Natural killer cell (primary cell): ENCODE measurements around the gene SNX8. TPM values are rescaled to one million over a fixed set of nuclear protein-coding genes. Genes with fewer than 3 reads are reported as not detected.
"Not testable (repeated sequence)": the region's sequence is repeated elsewhere in the genome, so short reads cannot be mapped to it uniquely, and the experiment has no call there.

Source experiments
- ATAC-seq, 3 donors: fragments of 150-1000 bp in 2 of 3; fragments of 200-7000 bp in 1 of 3; cut with Tn5 transposase; 1 replicate in 1 of 3; 2 replicates in 2 of 3; pipeline ENCODE4 v1.10.0; 2021; ENCODE audit warnings: mild to moderate bottlenecking in 2 of 3, moderate library complexity in 2 of 3
- DNase-seq, 2 donors: peaks; one replicate each; pipeline versions ENCODE4 v3.0.0 to v3.0.0-alpha.2; 2013 to 2021; ENCODE audit warnings: mixed read lengths in 1 of 2
- H3K27ac ChIP-seq: one replicate; pipeline ENCODE4 v1.5.1; 2013; ENCODE audit warnings: mild to moderate bottlenecking, low read length
- H3K27me3 ChIP-seq: one replicate; pipeline ENCODE4 v1.6.1; 2013; ENCODE audit warnings: low read length; ENCODE audit not compliant: control insufficient read depth, insufficient read depth
- H3K36me3 ChIP-seq: one replicate; pipeline ENCODE4 v1.6.1; 2013; ENCODE audit warnings: low read length; ENCODE audit not compliant: control insufficient read depth, insufficient read depth
- H3K4me1 ChIP-seq: one replicate; pipeline ENCODE4 v1.6.1; 2013; ENCODE audit warnings: low read length; ENCODE audit not compliant: control insufficient read depth, insufficient read depth
- H3K4me3 ChIP-seq: one replicate; pipeline ENCODE4 v1.5.1; 2013; ENCODE audit warnings: low read length
- H3K9me3 ChIP-seq: one replicate; pipeline ENCODE4 v1.6.1; 2013; ENCODE audit warnings: low read length; ENCODE audit not compliant: control insufficient read depth, insufficient read depth
- H3K27ac Mint-ChIP-seq, 2 donors: one replicate each; pipeline ENCODE4 v1.8.0; 2022; ENCODE audit warnings: mild to moderate bottlenecking in 2 of 2, mixed read lengths in 2 of 2, moderate library complexity in 1 of 2
- H3K27me3 Mint-ChIP-seq, 2 donors: one replicate each; pipeline ENCODE4 v1.8.0; 2022; ENCODE audit warnings: low read depth in 2 of 2, mixed read lengths in 2 of 2
- H3K36me3 Mint-ChIP-seq: one replicate; pipeline ENCODE4 v1.8.0; 2022; ENCODE audit warnings: mixed read lengths
- H3K4me1 Mint-ChIP-seq, 2 donors: one replicate each; pipeline ENCODE4 v1.8.0; 2022; ENCODE audit warnings: mixed read lengths in 2 of 2
- H3K4me3 Mint-ChIP-seq: one replicate; pipeline ENCODE4 v1.8.0; 2022; ENCODE audit warnings: mild to moderate bottlenecking, moderate library complexity, mixed read lengths
- H3K9me3 Mint-ChIP-seq, 2 donors: one replicate each; pipeline ENCODE4 v1.8.0; 2022; ENCODE audit warnings: mixed read lengths in 2 of 2
- CTCF ChIP-seq: fragments of 200-600 bp; IDR thresholded peaks from one replicate; pipeline ENCODE4 v1.8.0; 2022; ENCODE audit warnings: antibody characterized with exemption
- WGBS: methylation state at CpG from one replicate; pipeline ENCODE4 v1.1.7; 2013; ENCODE audit warnings: missing lambda C conversion rate; ENCODE audit not compliant: insufficient coverage; 5-methylcytosine and 5-hydroxymethylcytosine counted together
- intact Hi-C: fragments of 100-400 bp; cut with micrococcal nuclease; formaldehyde crosslinking; loops from one replicate; pipeline ENCODE4 v1.14.2; 2022
- total RNA-seq, 4 donors: library from RNA; stranded (reverse); fragments of 120-200 nt in 1 of 4; gene quantifications; one replicate each; pipeline versions ENCODE4 v1.2.3 to v1.2.4, GENCODE V29; 2013 to 2022

The SNX8 gene
- total RNA-seq, 3 donors from 2014 or later (not counting 1 experiment from before 2014, with no cell fraction given), result 8.3 to 15.7 (median 12.6) TPM

GRCh38 chr7:2350055-2350454 lies 35.8 kb upstream of the SNX8 start:
- intact Hi-C loops, result loop anchor here (5.0 kb wide), 1 partner anchor 52 kb away; the partner anchor contains the start of gene CHST12
- Histone ChIP-seq H3K4me1 (peaks cover 14% of the 10 kb centered on the region), H3K36me3 (no peaks in the 10 kb centered on the region), H3K27me3 (no peaks in the 10 kb centered on the region), H3K27ac (no peak overlapping the region), H3K9me3 (no peaks in the 10 kb centered on the region), H3K4me3 (no peak overlapping the region)
- no peak for ATAC-seq
- Mint-ChIP-seq H3K9me3 (no peaks in the 10 kb centered on the region), H3K4me3 (no peak overlapping the region), H3K27ac (no peak overlapping the region), H3K27me3 (no peaks in the 10 kb centered on the region), H3K4me1 (peaks cover 12 to 16% of the 10 kb centered on the region in 2 donors), H3K36me3 (no peaks in the 10 kb centered on the region)
- TF ChIP-seq CTCF, result no peak
- 98% methylated on average over 9 of the region's 9 CpGs for WGBS
- DNase-seq, result no peak

- H3K4me3 Mint-ChIP-seq, H3K9me3 Mint-ChIP-seq, H3K4me3 ChIP-seq, H3K27ac Mint-ChIP-seq, H3K36me3 ChIP-seq, H3K9me3 ChIP-seq, H3K4me1 ChIP-seq, H3K27ac ChIP-seq, H3K27me3 ChIP-seq, DNase-seq, H3K4me1 Mint-ChIP-seq, H3K36me3 Mint-ChIP-seq, H3K27me3 Mint-ChIP-seq: not testable (repeated sequence)
- ATAC-seq, result peak in 2 of 3 donors; percentile 18 to 48
- WGBS, result 88% methylated on average over 15 of the region's 15 CpGs
- intact Hi-C loops, result loop anchor here (1.0 to 5.0 kb wide), 3 partner anchors 100 to 768 kb away; partner anchors contain the start of gene MAD1L1
These were observed 33.3 kb upstream of the SNX8 start for GRCh38 chr7:2347351-2348063.

- 97% methylated on average over 20 of the region's 20 CpGs for WGBS
- intact Hi-C loops, result no loop called here
- no peaks in the 10 kb centered on the region for H3K36me3 Mint-ChIP-seq
- Histone ChIP-seq H3K9me3 (no peaks in the 10 kb centered on the region), H3K27me3 (no peaks in the 10 kb centered on the region), H3K4me1 (no peaks in the 10 kb centered on the region), H3K4me3 (no peak overlapping the region), H3K36me3 (no peaks in the 10 kb centered on the region), H3K27ac (no peak overlapping the region)
- TF ChIP-seq CTCF, result no peak
- no peak for DNase-seq
- no peaks in the 10 kb centered on the region for H3K4me1 Mint-ChIP-seq
- H3K27me3 Mint-ChIP-seq, result no peaks in the 10 kb centered on the region
- H3K4me3 Mint-ChIP-seq, result no peak overlapping the region
- no peaks in the 10 kb centered on the region for H3K9me3 Mint-ChIP-seq
- no peak overlapping the region for H3K27ac Mint-ChIP-seq
- no peak for ATAC-seq
These were observed 22.5 kb upstream of the SNX8 start for GRCh38 chr7:2336626-2337299.

GRCh38 chr7:2332606-2333231 lies 18.5 kb upstream of the SNX8 start:
- H3K36me3 ChIP-seq, H3K4me1 Mint-ChIP-seq, intact Hi-C loops, H3K27ac ChIP-seq, ATAC-seq, H3K4me1 ChIP-seq, H3K9me3 ChIP-seq, H3K36me3 Mint-ChIP-seq, H3K4me3 Mint-ChIP-seq, H3K4me3 ChIP-seq, H3K9me3 Mint-ChIP-seq, H3K27me3 Mint-ChIP-seq, H3K27me3 ChIP-seq, DNase-seq, H3K27ac Mint-ChIP-seq: not testable (repeated sequence)
- 92% methylated on average over 4 of the region's 4 CpGs for WGBS
